WTC11 (cell line): ENCODE data around the gene BBS5. TPM values are rescaled to one million over a fixed set of nuclear protein-coding genes. Genes with fewer than 3 reads are reported as not detected.

ENCODE experiments used
- ATAC-seq: fragments of 200-7000 bp; cut with Tn5 transposase; 2 replicates; pipeline ENCODE4 v1.10.0; 2021; ENCODE audit warnings: mild to moderate bottlenecking, moderate library complexity
- CTCF ChIA-PET: fragments of 300-600 bp; sonication (Branson Sonifier 250); formaldehyde crosslinking; loops from one replicate; lab custom pipeline; 2021; ENCODE audit warnings: antibody characterized with exemption; lab: Charles Lee
- POLR2A ChIA-PET: fragments of 350-600 bp; sonication (Branson Sonifier 250); formaldehyde crosslinking; loops from one replicate; lab custom pipeline; 2021; ENCODE audit warnings: antibody characterized with exemption; lab: Charles Lee
- DNase-seq: peaks from one replicate; pipeline ENCODE4 v3.0.0; 2021; ENCODE audit warnings: low spot score
- H3K27ac Mint-ChIP-seq: 2 replicates; pipeline ENCODE4 v1.8.0; 2021; ENCODE audit warnings: mixed read lengths
- H3K27me3 Mint-ChIP-seq: 2 replicates; pipeline ENCODE4 v1.8.0; 2021; ENCODE audit warnings: low read depth, mild to moderate bottlenecking, moderate library complexity, mixed read lengths
- H3K36me3 Mint-ChIP-seq: 2 replicates; pipeline ENCODE4 v1.8.0; 2021; ENCODE audit warnings: mixed read lengths
- H3K4me1 Mint-ChIP-seq: 2 replicates; pipeline ENCODE4 v1.8.0; 2022; ENCODE audit warnings: mixed read lengths
- H3K4me3 Mint-ChIP-seq: 2 replicates; pipeline ENCODE4 v1.8.0; 2021; ENCODE audit warnings: mild to moderate bottlenecking, moderate library complexity, mixed read lengths
- H3K9me3 Mint-ChIP-seq: 2 replicates; pipeline ENCODE4 v1.8.0; 2021; ENCODE audit warnings: mixed read lengths
- CREM ChIP-seq: sonication (generic); formaldehyde crosslinking; IDR thresholded peaks from 2 replicates; pipeline ENCODE4 v1.8.1; 2022; ENCODE audit warnings: mild to moderate bottlenecking, missing genetic modification reagents, moderate library complexity
- CTCF ChIP-seq: fragments of 200-600 bp; IDR thresholded peaks from 2 replicates; pipeline ENCODE4 v1.8.0; 2022; ENCODE audit warnings: antibody characterized with exemption
- EMX1 ChIP-seq: fragments of 250-450 bp; sonication (Bioruptor Pico); IDR thresholded peaks from 2 replicates; pipeline ENCODE4 v1.8.0; 2021; ENCODE audit warnings: mild to moderate bottlenecking
- FOXP1 ChIP-seq: sonication (generic); formaldehyde crosslinking; IDR thresholded peaks from 2 replicates; pipeline ENCODE4 v1.8.0; 2022; ENCODE audit warnings: missing genetic modification reagents, mild to moderate bottlenecking, moderate library complexity, borderline replicate concordance
- GTF2I ChIP-seq: fragments of 250-450 bp; sonication (Bioruptor Pico); conservative IDR thresholded peaks from 2 replicates; pipeline ENCODE4 v1.4.0; 2021; ENCODE audit warnings: mild to moderate bottlenecking
- HMGA2 ChIP-seq: fragments of 250-450 bp; sonication (Bioruptor Pico); IDR thresholded peaks from 2 replicates; pipeline ENCODE4 v1.4.0; 2021; ENCODE audit warnings: mild to moderate bottlenecking, moderate library complexity
- JUN ChIP-seq: sonication (generic); formaldehyde crosslinking; IDR thresholded peaks from 2 replicates; pipeline ENCODE4 v1.8.0; 2023; ENCODE audit warnings: mild to moderate bottlenecking, missing genetic modification reagents
- KAT7 ChIP-seq: sonication (generic); formaldehyde crosslinking; IDR thresholded peaks from 2 replicates; pipeline ENCODE4 v1.8.1; 2023; ENCODE audit warnings: missing genetic modification reagents, mild to moderate bottlenecking, borderline replicate concordance
- MAX ChIP-seq: sonication (generic); formaldehyde crosslinking; IDR thresholded peaks from 2 replicates; pipeline ENCODE4 v1.8.0; 2022; ENCODE audit warnings: mild to moderate bottlenecking, missing genetic modification reagents
- MXD4 ChIP-seq: fragments of 250-450 bp; sonication (Bioruptor Pico); IDR thresholded peaks from 2 replicates; pipeline ENCODE4 v1.8.0; 2021; ENCODE audit warnings: mild to moderate bottlenecking, moderate library complexity, borderline replicate concordance
- MYBL2 ChIP-seq: sonication (generic); formaldehyde crosslinking; IDR thresholded peaks from 2 replicates; pipeline ENCODE4 v1.8.1; 2023; ENCODE audit warnings: mild to moderate bottlenecking, moderate library complexity, missing genetic modification reagents
- NFE2L1 ChIP-seq: sonication (generic); formaldehyde crosslinking; IDR thresholded peaks from 2 replicates; pipeline ENCODE4 v1.8.1; 2023; ENCODE audit warnings: missing genetic modification reagents
- NFYB ChIP-seq: sonication (generic); formaldehyde crosslinking; conservative IDR thresholded peaks from 2 replicates; pipeline ENCODE4 v1.8.0; 2022; ENCODE audit warnings: low read depth, missing genetic modification reagents
- NR2C2 ChIP-seq: sonication (generic); formaldehyde crosslinking; IDR thresholded peaks from 2 replicates; pipeline ENCODE4 v1.8.0; 2022; ENCODE audit warnings: mild to moderate bottlenecking, missing genetic modification reagents
- NR3C1 ChIP-seq: sonication (generic); formaldehyde crosslinking; conservative IDR thresholded peaks from 2 replicates; pipeline ENCODE4 v1.8.1; 2023; ENCODE audit warnings: low read depth, mild to moderate bottlenecking, missing genetic modification reagents
- RELA ChIP-seq: sonication (generic); formaldehyde crosslinking; IDR thresholded peaks from 2 replicates; pipeline ENCODE4 v1.8.1; 2022; ENCODE audit warnings: missing genetic modification reagents, mild to moderate bottlenecking, borderline replicate concordance
- RORB ChIP-seq: fragments of 250-450 bp; sonication (Bioruptor Pico); IDR thresholded peaks from 2 replicates; pipeline ENCODE4 v1.9.0; 2021; ENCODE audit warnings: mild to moderate bottlenecking
- SMAD4 ChIP-seq: sonication (generic); formaldehyde crosslinking; IDR thresholded peaks from 2 replicates; pipeline ENCODE4 v1.8.0; 2022; ENCODE audit warnings: mild to moderate bottlenecking, missing genetic modification reagents
- SP1 ChIP-seq: sonication (generic); formaldehyde crosslinking; conservative IDR thresholded peaks from 2 replicates; pipeline ENCODE4 v1.8.1; 2022; ENCODE audit warnings: missing genetic modification reagents
- TEAD1 ChIP-seq: sonication (generic); formaldehyde crosslinking; IDR thresholded peaks from 2 replicates; pipeline ENCODE4 v1.8.0; 2022; ENCODE audit warnings: mild to moderate bottlenecking, missing genetic modification reagents
- ZNF121 ChIP-seq: sonication (generic); formaldehyde crosslinking; IDR thresholded peaks from 2 replicates; pipeline ENCODE4 v1.8.0; 2023; ENCODE audit warnings: missing genetic modification reagents
- ZNF219 ChIP-seq: sonication (generic); formaldehyde crosslinking; IDR thresholded peaks from 2 replicates; pipeline ENCODE4 v1.8.0; 2023; ENCODE audit warnings: missing genetic modification reagents, mild to moderate bottlenecking, borderline replicate concordance
- ZNF317 ChIP-seq: sonication (generic); formaldehyde crosslinking; IDR thresholded peaks from 2 replicates; pipeline ENCODE4 v1.8.1; 2023; ENCODE audit warnings: low read depth, mild to moderate bottlenecking, moderate library complexity, missing genetic modification reagents, borderline replicate concordance
- ZNF396 ChIP-seq: fragments of 250-450 bp; sonication (Bioruptor Pico); IDR thresholded peaks from 2 replicates; pipeline ENCODE4 v1.8.0; 2021; ENCODE audit warnings: mild to moderate bottlenecking, moderate library complexity, borderline replicate concordance
- total RNA-seq: library from RNA; stranded (reverse); gene quantifications from 3 replicates; pipeline ENCODE4 v1.2.3, GENCODE V29; 2021

The BBS5 gene
- total RNA-seq, 1 experiment from 2014 or later = 0.90 TPM

DNA sequence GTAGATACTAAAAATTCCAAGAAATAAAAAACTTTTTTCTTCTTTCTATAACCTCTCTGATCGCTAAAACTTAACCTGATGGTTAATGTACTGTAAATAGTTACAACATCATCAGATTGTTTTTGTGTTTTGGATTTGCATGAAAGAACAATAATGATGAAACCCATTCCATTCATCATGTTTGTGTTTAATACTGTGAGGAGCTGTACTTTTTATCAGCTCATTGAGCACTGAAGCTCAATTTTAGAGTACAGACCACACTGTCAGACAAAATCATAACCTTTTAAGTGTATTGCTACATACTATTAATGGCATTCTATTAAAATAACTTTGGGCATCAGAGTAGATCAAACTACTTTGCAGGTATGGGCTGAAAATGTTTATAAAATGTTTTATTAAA is 14.8 kb upstream of the BBS5 start:
- Mint-ChIP-seq H3K9me3 (no peaks in the 10 kb centered on the region), H3K27ac (no peak overlapping the region), H3K4me1 (no peaks in the 10 kb centered on the region), H3K36me3 (no peaks in the 10 kb centered on the region), H3K4me3 (no peak overlapping the region), H3K27me3 (0 out of 2 replicates have a peak, but pooled peaks cover 2% of the 10 kb centered on the region)
- ATAC-seq (no peak), DNase-seq (no peak)
- CTCF ChIA-PET = interaction anchor here (1.3 kb wide), 1 partner anchor 15 kb away, joined by 4 read pairs; the partner anchor contains the start of gene BBS5
- POLR2A ChIA-PET = no interaction called here
- no peak for TF ChIP-seq JUN
- no peak for TF ChIP-seq ZNF317 (CRISPR knock-in tag)
- TF ChIP-seq MYBL2 = no peak
- TF ChIP-seq CREM (CRISPR knock-in tag) = no peak
- no peak for TF ChIP-seq SP1 (CRISPR knock-in tag)
- TF ChIP-seq ZNF219 (CRISPR knock-in tag) = no peak
- TF ChIP-seq ZNF121 = no peak
- TF ChIP-seq GTF2I (CRISPR knock-in tag) = no peak
- TF ChIP-seq FOXP1 (CRISPR knock-in tag) = no peak
- no peak for TF ChIP-seq NFYB (CRISPR knock-in tag)
- TF ChIP-seq NR2C2 = no peak
- no peak for TF ChIP-seq MAX (CRISPR knock-in tag)

- DNase-seq (no peak), ATAC-seq (no peak)
- 0 out of 2 replicates have a peak, but pooled peaks cover 2% of the 10 kb centered on the region for H3K27me3 Mint-ChIP-seq
- H3K4me1 Mint-ChIP-seq = no peaks in the 10 kb centered on the region
- peak; percentile 72 for TF ChIP-seq HMGA2
- no peak for TF ChIP-seq SMAD4 (CRISPR knock-in tag)
- no peak overlapping the region for H3K27ac Mint-ChIP-seq
- H3K36me3 Mint-ChIP-seq = no peaks in the 10 kb centered on the region
- ChIA-PET POLR2A (no interaction called here), CTCF (no interaction called here)
- H3K9me3 Mint-ChIP-seq = no peaks in the 10 kb centered on the region
- H3K4me3 Mint-ChIP-seq = no peak overlapping the region
These were observed 14.4 kb upstream of the BBS5 start for GRCh38 chr2:169464882-169465281.

DNA sequence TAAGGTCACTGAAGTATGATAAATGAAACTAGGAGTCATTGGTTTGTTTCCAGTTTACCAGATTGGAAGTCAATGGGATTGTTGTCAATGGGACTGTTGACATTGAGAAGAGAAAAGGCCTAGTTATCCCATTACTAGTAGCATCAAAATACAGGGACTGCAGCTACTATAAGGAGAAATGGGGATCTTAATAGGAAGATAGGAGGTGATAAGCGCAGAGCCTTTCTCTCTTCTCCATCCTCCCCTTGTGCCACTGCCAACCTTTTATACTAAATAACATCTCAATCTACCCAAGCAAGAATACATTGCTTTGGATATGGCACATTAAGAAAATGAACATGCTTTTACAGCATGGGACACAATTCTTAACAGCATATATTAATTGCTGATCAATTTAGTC is 10.5 kb upstream of the BBS5 start:
- H3K27ac Mint-ChIP-seq = no peak overlapping the region
- H3K27me3 Mint-ChIP-seq = peaks cover 2% of the 10 kb centered on the region; the same call in 1 of the 2 replicates
- no peaks in the 10 kb centered on the region for H3K9me3 Mint-ChIP-seq
- no peak overlapping the region for H3K4me3 Mint-ChIP-seq
- CTCF ChIA-PET = interaction anchor here (0.6 kb wide), 1 partner anchor 38 kb away, joined by 4 read pairs; no protein-coding TSS in a partner anchor
- H3K36me3 Mint-ChIP-seq = no peaks in the 10 kb centered on the region
- no peaks in the 10 kb centered on the region for H3K4me1 Mint-ChIP-seq
- TF ChIP-seq RORB (no peak), MXD4 (CRISPR knock-in tag) (no peak), RELA (CRISPR knock-in tag) (no peak), KAT7 (CRISPR knock-in tag) (no peak), NR3C1 (CRISPR knock-in tag) (no peak), CREM (CRISPR knock-in tag) (no peak), ZNF317 (CRISPR knock-in tag) (no peak), TEAD1 (CRISPR knock-in tag) (no peak), CTCF (no peak), NFE2L1 (CRISPR knock-in tag) (no peak), EMX1 (CRISPR knock-in tag) (no peak), ZNF396 (CRISPR knock-in tag) (no peak)
- TF ChIP-seq, all 79 proteins: peak for 0
- POLR2A ChIA-PET = no interaction called here
- no peak for DNase-seq
- no peak for ATAC-seq
